Choroid plexus epithelial cell (primary cell): ENCODE measurements around the gene ZNF79.

Experiments used
- DNase-seq: peaks from one replicate; pipeline ENCODE4 v3.0.0-alpha.2; 2010; ENCODE audit warnings: low read depth
- H3K4me3 ChIP-seq: 2 replicates; pipeline ENCODE4 v1.5.1; 2011; ENCODE audit warnings: low read depth, mild to moderate bottlenecking, control low read depth, low read length, moderate library complexity
- CTCF ChIP-seq: conservative IDR thresholded peaks from 2 replicates; pipeline ENCODE4 v1.5.1; 2011; ENCODE audit warnings: low read depth, mild to moderate bottlenecking, control low read depth, inconsistent platforms, low read length, moderate library complexity

ZNF79 gene

GRCh38 chr9:127405344-127406125 is 18.6 kb upstream of the ZNF79 start:
- DNase-seq, result no peak
- TF ChIP-seq CTCF, result no peak
- H3K4me3 ChIP-seq, result no peak overlapping the region

GRCh38 chr9:127406799-127407491 is 17.2 kb upstream of the ZNF79 start:
- H3K4me3 ChIP-seq, result no peak overlapping the region
- no peak for TF ChIP-seq CTCF
- no peak for DNase-seq

- H3K4me3 ChIP-seq, result no peak overlapping the region
- DNase-seq, result no peak
- no peak for TF ChIP-seq CTCF
Measured at GRCh38 chr9:127407492-127407843, 16.7 kb upstream of the ZNF79 start.

GRCh38 chr9:127411122-127411521 is 13.1 kb upstream of the ZNF79 start:
- TF ChIP-seq CTCF, result no peak
- no peak overlapping the region for H3K4me3 ChIP-seq
- no peak for DNase-seq

- no peak for DNase-seq
- no peak overlapping the region for H3K4me3 ChIP-seq
- no peak for TF ChIP-seq CTCF
Measured at GRCh38 chr9:127415141-127415540, 9.0 kb upstream of the ZNF79 start.

GRCh38 chr9:127415657-127416056 is 8.5 kb upstream of the ZNF79 start:
- DNase-seq, result no peak
- no peak for TF ChIP-seq CTCF
- H3K4me3 ChIP-seq, result no peak overlapping the region
